HG02759 (cell line): Measurements from ENCODE around the gene NKX2-2.

Experiments used
- ATAC-seq: cut with Tn5 transposase; IDR thresholded peaks from one replicate; pipeline ENCODE4 v1.9.1; 2021; ENCODE audit warnings: mild to moderate bottlenecking, moderate library complexity; ENCODE audit not compliant: unreplicated experiment

The NKX2-2 gene

GRCh38 chr20:21522481-21523280 is 8.8 kb upstream of the NKX2-2 start:
- ATAC-seq, result no peak

- ATAC-seq, result no peak
Measured at GRCh38 chr20:21521596-21522480, 8.0 kb upstream of the NKX2-2 start.

DNA sequence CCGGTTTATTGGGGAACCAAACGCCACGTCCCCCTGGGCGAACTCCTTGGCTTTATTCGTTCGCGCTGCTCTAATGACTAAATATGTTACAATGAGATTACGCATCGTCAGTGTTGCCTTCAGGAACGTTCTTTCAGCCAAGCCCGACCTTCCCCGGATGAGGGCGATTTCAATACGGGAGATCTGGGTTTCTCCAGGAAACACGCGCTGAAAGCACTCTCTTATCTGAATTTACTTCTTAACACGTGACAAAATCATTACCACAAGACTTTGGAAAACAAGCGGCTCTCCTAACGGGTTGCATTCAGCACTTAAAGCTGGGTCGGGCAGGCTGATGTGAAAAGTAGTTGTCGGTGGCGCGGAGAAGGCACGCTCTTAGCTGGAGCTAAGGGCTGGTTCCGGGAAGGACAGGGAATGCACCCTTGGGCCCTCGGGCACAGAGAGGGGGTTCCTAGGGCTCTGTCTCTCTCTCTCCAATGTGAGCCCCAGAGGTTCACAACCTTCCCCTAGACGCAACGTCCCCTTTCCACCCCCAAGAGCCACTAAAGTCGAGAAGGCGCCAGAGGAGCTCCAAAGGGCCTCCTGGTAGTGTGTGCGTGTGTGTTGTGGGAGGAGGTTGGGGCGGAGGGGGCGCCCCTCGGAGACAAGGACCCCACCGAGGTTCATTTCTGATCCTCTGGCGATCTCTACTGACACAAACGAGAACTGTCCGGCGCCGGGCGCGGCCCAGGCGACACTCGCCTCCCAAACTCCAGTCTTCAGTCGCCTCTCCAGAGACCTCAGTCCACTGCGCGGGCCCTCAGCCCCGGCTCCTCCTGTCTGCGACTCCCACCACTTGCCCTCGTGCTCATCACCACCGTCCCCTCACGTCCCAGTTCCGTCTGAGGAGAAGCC is 7.1 kb upstream of the NKX2-2 start:
- no peak for ATAC-seq

DNA sequence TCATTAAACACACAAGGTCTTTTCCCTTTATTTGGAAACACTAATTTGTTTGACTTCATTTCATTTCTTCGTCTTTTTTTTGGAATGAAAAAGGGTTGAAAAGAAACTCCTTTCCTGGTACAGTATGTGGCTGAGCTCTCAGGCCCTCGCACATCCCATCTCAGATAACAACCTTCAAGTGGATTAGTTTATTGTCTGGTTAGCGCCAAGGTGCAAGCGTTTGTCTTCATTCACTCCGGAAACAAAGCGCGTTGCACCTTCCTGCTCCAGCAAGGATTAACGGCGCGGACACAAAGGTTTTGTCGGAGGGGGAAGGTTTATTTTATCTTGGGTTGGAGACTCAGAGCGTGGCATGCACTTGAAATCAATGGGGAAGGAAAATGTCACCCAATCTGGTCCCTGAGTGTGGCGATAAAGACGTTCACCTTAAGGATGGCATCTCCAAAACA is 5.3 kb upstream of the NKX2-2 start:
- no peak for ATAC-seq

DNA sequence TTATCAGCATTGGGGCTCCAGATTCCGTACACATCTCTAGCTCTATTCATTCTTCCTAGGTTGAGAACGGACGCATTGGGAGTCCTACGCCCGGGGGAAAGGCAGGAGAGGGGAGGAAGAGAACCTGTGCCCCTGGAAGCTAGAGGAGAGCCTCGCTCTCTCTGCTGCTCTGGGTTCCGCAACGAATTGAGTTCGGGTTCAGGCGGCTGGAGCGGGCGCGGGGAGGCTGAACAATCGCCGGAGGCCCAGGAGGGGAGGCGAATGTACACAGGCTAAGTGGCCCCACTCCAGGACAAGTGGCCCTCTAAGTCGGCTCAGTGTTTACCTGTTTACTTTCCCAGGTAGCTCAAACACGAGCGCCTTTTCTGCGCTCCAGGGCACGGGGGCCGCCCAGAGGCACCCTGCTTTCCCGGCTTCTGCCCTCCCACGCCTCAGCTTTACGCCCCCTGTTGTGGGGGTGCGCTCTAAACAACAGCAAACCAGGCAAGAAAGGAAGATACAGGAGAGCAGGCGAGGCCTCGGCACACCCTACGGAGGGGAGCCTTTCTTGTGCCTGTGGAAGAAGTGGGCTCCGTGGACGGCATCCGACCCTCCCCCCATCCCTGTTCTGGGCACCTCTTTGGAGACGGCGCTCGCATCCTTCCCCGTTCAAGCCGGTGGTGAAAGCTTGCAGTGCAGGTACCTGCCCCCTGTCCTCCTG is 4.6 kb upstream of the NKX2-2 start:
- ATAC-seq, result no peak

DNA sequence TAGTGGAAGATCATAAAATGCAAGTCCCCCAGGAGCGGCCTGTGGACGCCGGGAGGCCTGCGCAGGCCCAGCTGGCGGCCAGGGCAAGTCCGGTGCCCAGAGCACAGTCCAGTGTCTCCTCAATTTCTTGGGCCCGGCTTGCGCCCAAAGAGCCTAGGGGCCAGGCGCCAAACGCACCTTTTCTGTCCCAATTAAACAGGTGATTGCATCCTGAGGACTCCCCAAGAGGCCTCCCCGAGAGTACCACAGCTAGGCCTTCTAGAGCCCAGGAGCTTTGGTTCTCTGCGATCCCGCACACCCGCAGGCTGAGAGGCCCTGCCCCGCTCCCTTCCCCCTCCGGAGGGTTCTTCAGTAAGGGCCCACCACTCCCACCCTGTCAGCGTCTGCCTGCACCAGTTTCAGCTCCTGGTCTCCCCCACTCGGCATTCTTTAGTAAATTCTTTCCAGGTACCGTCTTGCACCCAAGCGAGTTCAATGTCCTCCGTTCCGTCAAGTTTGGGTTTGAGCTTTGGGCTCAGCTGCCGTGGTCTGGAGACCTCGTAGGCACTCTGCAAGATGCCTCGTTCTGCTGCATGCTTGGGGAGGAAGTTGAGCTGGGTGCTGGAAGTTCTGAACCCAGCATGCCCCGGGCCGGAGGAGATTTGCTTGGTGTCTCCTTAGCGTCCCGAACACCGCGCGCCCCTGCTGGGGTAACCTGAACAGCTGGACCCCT is 3.9 kb upstream of the NKX2-2 start:
- ATAC-seq, result no peak

- no peak for ATAC-seq
Measured at GRCh38 chr20:21516861-21517565, 3.1 kb upstream of the NKX2-2 start.

GRCh38 chr20:21516180-21516567 is 2.3 kb upstream of the NKX2-2 start:
- ATAC-seq, result no peak

DNA sequence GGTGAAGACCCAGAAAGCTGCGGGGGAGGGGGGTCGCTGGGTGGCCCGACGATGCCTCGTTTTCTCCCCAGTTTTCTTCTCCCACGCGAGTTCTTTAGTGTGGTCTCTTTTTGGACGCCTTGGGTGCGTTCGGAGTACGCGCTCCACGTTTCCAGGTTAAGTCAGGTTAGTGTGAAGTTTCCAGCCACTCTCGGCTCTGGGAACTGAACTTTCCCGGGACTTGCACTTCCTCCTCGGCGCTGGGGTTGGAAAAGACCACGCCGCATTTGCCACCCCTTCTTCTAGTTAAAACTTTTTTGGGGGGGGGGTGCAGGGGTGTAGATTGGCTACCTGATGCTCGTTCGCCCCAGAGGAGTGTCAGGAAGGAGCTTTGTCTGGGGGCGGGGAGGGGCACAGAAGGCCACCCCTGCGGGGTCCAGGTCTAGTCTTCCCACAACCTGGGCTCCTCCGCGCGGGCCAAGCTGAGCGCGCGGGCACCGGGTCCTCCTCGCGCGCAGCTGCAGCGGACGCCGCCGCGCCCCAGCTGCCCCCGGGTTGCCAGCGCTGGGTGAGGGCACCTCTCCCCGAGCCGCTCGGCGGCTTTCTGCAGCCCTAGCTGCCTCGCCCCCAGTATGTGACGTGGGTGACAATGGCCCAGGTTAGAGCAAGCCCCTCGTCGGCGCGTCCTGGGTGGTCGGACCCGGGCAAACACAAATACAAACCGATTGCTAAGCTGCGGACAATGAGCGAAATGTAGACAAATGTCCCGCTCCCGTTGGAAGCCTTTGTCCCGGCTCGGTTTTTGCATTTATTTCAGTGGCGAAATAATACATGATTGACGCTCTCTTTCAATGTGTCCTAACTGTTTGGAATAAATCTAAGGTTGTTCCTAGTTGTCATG is 1.7 kb upstream of the NKX2-2 start:
- ATAC-seq, result no peak

DNA sequence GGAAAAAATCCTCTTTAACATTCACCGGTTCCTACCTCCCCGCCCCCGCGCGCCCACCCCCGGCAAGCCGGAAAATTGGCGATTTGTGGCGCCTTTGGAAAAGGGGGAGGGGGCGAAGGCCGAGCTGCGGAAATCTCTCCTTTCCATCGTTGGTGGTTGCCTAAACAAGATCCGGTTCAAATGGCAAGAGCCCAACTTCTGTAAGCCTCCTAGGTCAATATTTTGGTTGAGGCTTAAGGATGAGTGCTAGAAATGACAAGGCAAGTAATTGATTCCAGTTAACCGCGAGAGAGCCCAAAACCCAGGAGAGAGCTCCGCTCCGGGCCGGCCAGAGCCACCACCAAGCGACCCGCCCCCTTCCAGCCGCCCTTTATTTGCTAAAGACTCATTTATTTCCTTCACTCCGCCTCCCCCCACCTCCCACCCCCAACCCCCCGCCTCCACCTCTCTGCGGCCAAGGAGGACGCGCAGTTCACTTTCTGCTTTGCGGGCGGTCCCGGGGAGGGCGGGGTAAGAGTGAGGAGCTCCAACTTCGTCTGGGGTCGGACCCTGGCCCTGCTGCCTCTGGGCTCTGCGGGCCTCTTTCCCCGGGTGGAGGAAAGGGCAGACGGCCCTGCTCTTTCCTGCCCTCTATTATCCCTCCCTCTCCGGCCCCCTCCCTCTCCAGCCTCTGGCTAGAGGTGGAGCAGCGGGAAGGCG is 838 bp upstream of the NKX2-2 start:
- no peak for ATAC-seq

GRCh38 chr20:21513181-21513663 is 642 bp downstream of the NKX2-2 start:
- no peak for ATAC-seq

GRCh38 chr20:21512634-21513180 is 1.2 kb downstream of the NKX2-2 start:
- ATAC-seq, result no peak

DNA sequence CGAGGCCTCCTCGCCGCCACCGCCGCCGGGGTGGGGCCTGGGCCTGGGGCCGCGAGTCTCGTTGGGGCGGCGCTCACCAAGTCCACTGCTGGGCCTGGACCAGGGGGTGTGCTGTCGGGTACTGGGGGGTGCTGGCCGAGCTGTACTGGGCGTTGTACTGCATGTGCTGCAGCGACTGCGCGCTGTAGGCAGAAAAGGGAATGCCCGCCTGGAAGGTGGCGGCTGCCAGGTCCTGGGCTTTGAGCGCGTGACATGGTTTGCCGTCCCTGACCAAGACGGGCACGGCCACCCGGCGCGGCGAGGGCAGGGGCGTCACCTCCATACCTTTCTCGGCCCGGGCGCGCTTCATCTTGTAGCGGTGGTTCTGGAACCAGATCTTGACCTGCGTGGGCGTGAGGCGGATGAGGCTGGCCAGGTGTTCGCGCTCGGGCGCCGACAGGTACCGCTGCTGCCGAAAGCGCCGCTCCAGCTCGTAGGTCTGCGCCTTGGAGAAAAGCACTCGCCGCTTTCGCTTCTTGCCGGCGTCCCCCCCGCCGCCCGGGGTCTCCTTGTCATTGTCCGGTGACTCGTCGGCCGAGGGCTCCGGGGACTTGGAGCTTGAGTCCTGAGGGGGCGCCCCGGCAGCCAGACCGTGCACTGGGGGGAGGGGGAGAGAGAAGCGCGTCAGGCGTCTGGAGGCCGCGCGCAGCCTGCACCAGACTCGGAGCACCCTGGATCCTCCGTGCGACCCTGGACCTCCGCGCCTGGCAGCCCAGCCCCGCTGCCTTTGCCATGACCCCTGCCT is 1.8 kb downstream of the NKX2-2 start:
- ATAC-seq, result no peak

DNA sequence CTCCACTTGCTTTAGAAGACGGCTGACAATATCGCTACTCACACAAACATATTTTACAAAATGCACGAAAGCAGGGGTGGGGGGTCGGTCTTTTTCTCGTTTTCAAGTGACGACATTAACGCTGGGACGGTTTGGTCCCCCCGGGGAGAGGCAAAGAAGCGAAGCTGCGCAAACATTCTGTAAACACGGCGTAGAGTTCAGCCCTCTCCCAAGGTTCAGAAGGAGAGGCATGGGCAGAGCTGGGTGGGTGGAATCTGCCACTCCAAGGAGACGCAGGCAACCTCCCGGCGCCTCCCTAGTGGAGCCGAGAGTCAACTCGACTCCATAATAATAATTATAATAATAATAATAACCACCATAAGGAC is 2.4 kb downstream of the NKX2-2 start:
- ATAC-seq, result no peak

DNA sequence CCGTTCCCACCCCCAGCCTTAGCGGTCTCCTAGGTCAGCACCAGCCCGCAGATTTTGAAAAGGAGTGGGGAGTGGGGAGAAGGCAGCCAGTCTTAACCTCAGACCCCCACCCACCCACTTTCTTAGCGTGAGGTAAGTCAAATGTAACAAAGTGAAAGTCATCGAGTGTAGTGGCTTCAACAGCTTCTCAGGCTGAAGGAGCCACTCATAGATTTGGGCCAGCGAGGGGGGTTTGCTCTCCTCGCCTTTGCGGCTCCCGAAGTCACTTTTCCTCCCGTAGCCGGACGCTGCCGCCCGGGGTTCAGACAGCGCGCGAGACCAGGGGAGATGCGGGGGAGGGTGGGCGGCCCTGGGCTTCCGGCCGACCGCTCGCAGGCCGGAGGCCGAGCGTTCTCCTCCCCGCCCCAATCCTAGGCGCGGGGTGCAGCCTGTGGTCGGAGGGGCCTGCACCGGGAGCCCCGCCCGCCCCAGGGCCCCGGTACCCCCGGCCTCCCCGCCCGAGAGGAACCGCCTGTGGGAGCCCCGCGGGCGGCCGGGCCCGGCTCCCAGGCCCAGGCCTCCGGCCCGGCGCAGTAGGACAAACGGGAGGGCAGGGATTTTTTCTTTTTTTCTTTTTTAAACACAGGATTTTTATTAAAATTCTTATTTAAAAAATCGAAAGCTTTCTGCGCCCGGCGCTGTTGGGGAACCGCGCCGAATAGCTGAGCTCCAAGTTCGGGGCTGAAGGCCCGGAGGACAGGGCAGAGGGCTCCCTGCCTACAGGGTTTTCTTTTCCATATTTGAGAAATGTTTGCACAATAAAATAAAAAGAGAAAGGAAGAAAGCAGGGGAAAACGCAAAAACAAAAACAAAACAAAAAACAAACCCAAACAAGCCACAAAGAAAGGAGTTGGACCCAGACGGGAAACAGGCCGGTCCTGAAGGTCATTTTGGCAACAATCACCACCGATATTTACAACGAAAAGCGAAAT is 3.2 kb downstream of the NKX2-2 start:
- no peak for ATAC-seq
